Fibroblast of lung (primary cell): ENCODE results near the gene NEK10.

ENCODE experiments used
- CTCF ChIP-seq, 2 donors: IDR thresholded peaks in 1 of 2; conservative IDR thresholded peaks in 1 of 2; 1 replicate in 1 of 2; 2 replicates in 1 of 2; pipeline ENCODE4 v1.5.1; 2011 to 2012; ENCODE audit warnings: low read length in 2 of 2, control low read depth in 1 of 2, inconsistent platforms in 1 of 2, low read depth in 1 of 2, mild to moderate bottlenecking in 1 of 2
- EZH2 ChIP-seq: IDR thresholded peaks from 2 replicates; pipeline ENCODE4 v1.5.1; 2012; ENCODE audit warnings: low read length, control low read depth, mild to moderate bottlenecking; ENCODE audit errors: missing control alignments

GRCh38 chr3:27202959-27203358 is 166.2 kb downstream of the NEK10 start:
- TF ChIP-seq EZH2 (no peak), CTCF (conservative IDR thresholded peaks at IDR 0.05 in 1 of 2, IDR thresholded peaks at IDR 0.05 in 1 of 2; ENCODE audit: low read depth in 1 of 2, low read length in 2 of 2) (no peak)
